Gastrocnemius medialis (tissue), 4 donors: ENCODE results near the gene C1orf198.

Experiments
- POLR2A ChIP-seq, 2 donors: fragments of 450-650 bp; IDR thresholded peaks; one replicate each; pipeline ENCODE4 v1.6.1; 2017; ENCODE audit warnings: antibody characterized with exemption in 2 of 2, mild to moderate bottlenecking in 2 of 2, moderate library complexity in 2 of 2
- TF ChIP-seq, protein P1 (sequence below), 5 experiments: fragments of 450-650 bp in 3 of 5; fragments of 200-600 bp in 2 of 5; sonication (generic) in 2 of 5; IDR thresholded peaks in 4 of 5; conservative IDR thresholded peaks in 1 of 5; 1 replicate in 4 of 5; 2 replicates in 1 of 5; pipeline ENCODE4 v1.5.1; 2016 to 2019; ENCODE audit warnings: antibody characterized with exemption in 5 of 5, mild to moderate bottlenecking in 3 of 5, moderate library complexity in 3 of 5

GRCh38 chr1:230858918-230859729, 9.2 kb downstream of the C1orf198 start:
- TF ChIP-seq, protein P1, sequence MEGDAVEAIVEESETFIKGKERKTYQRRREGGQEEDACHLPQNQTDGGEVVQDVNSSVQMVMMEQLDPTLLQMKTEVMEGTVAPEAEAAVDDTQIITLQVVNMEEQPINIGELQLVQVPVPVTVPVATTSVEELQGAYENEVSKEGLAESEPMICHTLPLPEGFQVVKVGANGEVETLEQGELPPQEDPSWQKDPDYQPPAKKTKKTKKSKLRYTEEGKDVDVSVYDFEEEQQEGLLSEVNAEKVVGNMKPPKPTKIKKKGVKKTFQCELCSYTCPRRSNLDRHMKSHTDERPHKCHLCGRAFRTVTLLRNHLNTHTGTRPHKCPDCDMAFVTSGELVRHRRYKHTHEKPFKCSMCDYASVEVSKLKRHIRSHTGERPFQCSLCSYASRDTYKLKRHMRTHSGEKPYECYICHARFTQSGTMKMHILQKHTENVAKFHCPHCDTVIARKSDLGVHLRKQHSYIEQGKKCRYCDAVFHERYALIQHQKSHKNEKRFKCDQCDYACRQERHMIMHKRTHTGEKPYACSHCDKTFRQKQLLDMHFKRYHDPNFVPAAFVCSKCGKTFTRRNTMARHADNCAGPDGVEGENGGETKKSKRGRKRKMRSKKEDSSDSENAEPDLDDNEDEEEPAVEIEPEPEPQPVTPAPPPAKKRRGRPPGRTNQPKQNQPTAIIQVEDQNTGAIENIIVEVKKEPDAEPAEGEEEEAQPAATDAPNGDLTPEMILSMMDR (IDR thresholded peaks at IDR 0.05 in 4 of 5, conservative IDR thresholded peaks at IDR 0.05 in 1 of 5), result no peak
- TF ChIP-seq POLR2A (IDR thresholded peaks at IDR 0.05), result no peak
